Measurements from ENCODE around the gene POLR2L. TPM values are rescaled to one million over a fixed set of nuclear protein-coding genes. Genes with fewer than 3 reads are reported as not detected.

The POLR2L gene
- total RNA-seq, 1 experiment from 2014 or later, result 117 TPM

DNA sequence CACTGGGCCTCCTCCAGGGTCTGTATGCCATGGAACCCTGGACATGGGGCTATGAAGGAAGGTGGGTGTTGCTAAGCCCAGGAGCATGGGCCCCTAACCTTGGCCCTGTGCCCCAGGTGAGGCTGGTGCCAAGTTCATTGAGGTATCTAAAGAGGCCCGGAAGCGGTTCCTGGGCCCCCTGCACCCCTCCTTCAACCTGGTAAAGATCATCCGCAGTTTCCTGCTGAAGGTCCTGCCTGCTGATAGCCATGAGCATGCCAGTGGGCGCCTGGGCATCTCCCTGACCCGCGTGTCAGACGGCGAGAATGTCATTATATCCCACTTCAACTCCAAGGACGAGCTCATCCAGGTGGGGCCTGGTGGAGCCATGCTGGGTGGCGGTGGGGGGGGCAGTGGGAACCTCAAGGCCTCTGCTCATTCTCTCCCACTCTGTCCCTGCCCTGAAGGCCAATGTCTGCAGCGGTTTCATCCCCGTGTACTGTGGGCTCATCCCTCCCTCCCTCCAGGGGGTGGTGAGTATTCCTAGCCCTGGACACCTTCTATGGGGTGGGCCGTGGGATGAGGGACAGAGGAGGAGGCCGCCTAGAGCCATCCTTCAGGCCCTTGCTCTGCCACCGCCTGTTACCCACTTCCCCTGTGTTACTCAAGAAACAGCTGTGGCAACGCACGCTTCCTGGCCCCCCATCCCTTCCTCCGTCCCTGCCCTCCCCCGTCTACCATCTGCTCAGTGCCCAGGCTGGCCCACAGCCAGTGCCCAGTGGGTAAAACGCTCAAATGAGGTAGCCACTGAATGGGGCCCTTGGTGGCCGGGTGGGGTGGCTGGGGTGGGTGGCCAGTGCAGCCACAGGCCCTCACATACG lies 20.6 kb downstream of the POLR2L start:
- ChIA-PET POLR2A (ENCODE audit: low non-redundant PET) (no interaction called here), CTCF (no interaction called here)
- intact Hi-C loops (cut with micrococcal nuclease; ENCODE audit: unreplicated experiment), result no loop called here
- TF ChIP-seq, protein P1, sequence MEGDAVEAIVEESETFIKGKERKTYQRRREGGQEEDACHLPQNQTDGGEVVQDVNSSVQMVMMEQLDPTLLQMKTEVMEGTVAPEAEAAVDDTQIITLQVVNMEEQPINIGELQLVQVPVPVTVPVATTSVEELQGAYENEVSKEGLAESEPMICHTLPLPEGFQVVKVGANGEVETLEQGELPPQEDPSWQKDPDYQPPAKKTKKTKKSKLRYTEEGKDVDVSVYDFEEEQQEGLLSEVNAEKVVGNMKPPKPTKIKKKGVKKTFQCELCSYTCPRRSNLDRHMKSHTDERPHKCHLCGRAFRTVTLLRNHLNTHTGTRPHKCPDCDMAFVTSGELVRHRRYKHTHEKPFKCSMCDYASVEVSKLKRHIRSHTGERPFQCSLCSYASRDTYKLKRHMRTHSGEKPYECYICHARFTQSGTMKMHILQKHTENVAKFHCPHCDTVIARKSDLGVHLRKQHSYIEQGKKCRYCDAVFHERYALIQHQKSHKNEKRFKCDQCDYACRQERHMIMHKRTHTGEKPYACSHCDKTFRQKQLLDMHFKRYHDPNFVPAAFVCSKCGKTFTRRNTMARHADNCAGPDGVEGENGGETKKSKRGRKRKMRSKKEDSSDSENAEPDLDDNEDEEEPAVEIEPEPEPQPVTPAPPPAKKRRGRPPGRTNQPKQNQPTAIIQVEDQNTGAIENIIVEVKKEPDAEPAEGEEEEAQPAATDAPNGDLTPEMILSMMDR (conservative IDR thresholded peaks at IDR 0.05; ENCODE audit: low read depth, low read length), result no peak
- TF ChIP-seq EZH2 (IDR thresholded peaks at IDR 0.05; ENCODE audit: borderline replicate concordance, low read depth, low read length, poor library complexity, severe bottlenecking), result no peak
- Histone ChIP-seq H3K36me3 (ENCODE audit: insufficient read depth, low read length, poor library complexity, severe bottlenecking) (peaks cover 4% of the 10 kb centered on the region), H3K27me3 (replicated peaks; ENCODE audit: insufficient read depth, low read depth, low read length, poor library complexity) (no peaks in the 10 kb centered on the region), H3K4me3 (ENCODE audit: low read depth, low read length, poor library complexity, severe bottlenecking) (no peak overlapping the region), H3K9me3 (ENCODE audit: low read depth, low read length, poor library complexity, severe bottlenecking) (no peaks in the 10 kb centered on the region), H3K4me1 (ENCODE audit: insufficient read depth, low read length, poor library complexity, severe bottlenecking) (peaks cover 6% of the 10 kb centered on the region), H3K27ac (ENCODE audit: low read depth, low read length, poor library complexity, severe bottlenecking) (no peak overlapping the region)
- BruUV-seq (replicated peaks), result no TSS peak
- no peak for DNase-seq (ENCODE audit: low spot score)

DNA sequence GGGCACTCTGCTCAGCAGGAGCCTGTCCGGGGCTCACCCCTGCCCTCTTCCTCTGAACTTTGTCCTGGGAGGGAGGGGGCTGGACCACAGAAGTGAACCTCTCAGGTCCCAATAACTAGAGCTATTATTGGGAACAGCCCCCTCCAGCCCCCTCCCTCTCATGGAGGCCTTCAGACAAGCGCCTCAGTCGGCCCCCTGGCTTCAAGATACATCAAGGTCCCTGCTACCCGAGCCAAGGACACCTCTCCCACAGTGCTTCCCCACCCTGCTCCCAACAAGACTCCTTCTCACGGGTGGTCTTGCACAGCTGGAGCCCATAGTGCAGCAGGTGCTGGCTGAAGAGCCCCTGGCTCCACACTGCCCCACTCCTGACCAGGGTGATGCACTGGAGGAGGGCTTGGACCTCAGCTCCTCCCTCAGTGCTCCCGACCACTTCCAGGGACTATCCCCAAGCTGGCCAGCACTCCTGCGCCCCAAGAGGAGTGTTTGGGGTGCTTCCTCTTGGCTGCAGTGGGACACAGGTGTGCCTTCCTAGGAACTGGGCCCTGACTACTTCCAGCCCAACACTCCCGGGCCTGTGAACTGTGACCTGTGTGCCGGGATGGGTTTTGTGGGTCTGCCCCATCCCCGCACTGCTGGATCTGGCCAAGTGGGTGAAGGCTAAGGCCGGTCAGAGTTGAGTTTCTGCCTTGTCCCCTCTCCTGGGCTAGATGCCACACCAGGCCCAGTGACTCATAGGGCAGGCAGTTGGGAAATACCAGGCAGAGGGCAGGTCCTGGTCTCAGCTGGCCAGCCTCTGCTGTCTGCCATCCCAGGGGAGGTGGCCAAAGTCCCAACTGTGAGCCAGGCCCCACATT lies 21.4 kb downstream of the POLR2L start:
- intact Hi-C loops (cut with micrococcal nuclease; ENCODE audit: unreplicated experiment), result no loop called here
- no peak for TF ChIP-seq EZH2 (IDR thresholded peaks at IDR 0.05; ENCODE audit: borderline replicate concordance, low read depth, low read length, poor library complexity, severe bottlenecking)
- TF ChIP-seq, protein P1 (conservative IDR thresholded peaks at IDR 0.05; ENCODE audit: low read depth, low read length), result no peak
- Histone ChIP-seq H3K36me3 (ENCODE audit: insufficient read depth, low read length, poor library complexity, severe bottlenecking) (peaks cover 4% of the 10 kb centered on the region), H3K27me3 (replicated peaks; ENCODE audit: insufficient read depth, low read depth, low read length, poor library complexity) (no peaks in the 10 kb centered on the region), H3K9me3 (ENCODE audit: low read depth, low read length, poor library complexity, severe bottlenecking) (no peaks in the 10 kb centered on the region), H3K27ac (ENCODE audit: low read depth, low read length, poor library complexity, severe bottlenecking) (no peak overlapping the region), H3K4me1 (ENCODE audit: insufficient read depth, low read length, poor library complexity, severe bottlenecking) (peaks cover 6% of the 10 kb centered on the region), H3K4me3 (ENCODE audit: low read depth, low read length, poor library complexity, severe bottlenecking) (peak overlapping the region; percentile 82)
- POLR2A ChIA-PET (ENCODE audit: low non-redundant PET), result no interaction called here
- no peak for DNase-seq (ENCODE audit: low spot score)
- no TSS peak for BruUV-seq (replicated peaks)
- CTCF ChIA-PET, result no interaction called here

DNA sequence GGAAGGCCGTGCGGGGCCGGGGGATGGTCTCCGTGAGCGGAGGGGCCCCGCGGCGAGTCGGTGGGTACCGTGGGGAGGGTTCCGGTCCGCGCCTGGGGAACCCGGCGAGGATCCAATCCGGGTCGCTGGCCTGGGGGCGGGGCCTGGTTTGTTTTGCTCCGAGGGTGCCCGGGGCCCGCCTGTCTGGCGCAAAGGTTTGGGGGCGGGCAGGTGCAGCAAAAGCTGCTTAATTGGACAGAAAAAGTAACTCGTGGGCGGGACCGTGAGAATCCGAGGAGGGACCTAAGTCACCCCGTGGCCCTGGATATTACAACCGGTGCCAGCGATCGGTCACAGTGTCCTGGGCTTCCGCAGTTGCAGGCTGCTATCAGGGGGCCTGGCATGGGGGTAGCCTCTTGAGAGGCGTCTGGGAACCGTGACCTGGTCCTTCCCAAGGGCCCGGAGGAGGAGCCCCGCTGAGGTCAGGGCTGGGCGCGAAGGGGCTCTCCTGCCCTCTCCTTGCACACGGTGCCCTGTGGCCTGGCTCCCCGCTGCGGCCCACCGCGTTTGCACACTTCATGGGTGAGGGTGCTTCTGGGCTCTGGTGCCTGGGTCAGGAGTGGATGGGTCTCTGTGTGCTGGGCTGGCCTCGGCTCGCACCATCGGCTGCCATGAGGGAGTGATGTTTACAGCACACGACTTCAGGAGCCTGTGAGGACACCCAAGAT lies 22.2 kb downstream of the POLR2L start:
- peak overlapping the region; percentile 82 for H3K4me3 ChIP-seq (ENCODE audit: low read depth, low read length, poor library complexity, severe bottlenecking)
- ChIA-PET POLR2A (ENCODE audit: low non-redundant PET) (interaction anchor here (0.7 kb wide), 1 partner anchor 464 kb away, joined by 3 read pairs; no protein-coding TSS in a partner anchor), CTCF (no interaction called here)
- H3K4me1 ChIP-seq (ENCODE audit: insufficient read depth, low read length, poor library complexity, severe bottlenecking), result peaks cover 6% of the 10 kb centered on the region
- H3K27ac ChIP-seq (ENCODE audit: low read depth, low read length, poor library complexity, severe bottlenecking), result peak overlapping the region; percentile 87
- H3K27me3 ChIP-seq (replicated peaks; ENCODE audit: insufficient read depth, low read depth, low read length, poor library complexity), result no peaks in the 10 kb centered on the region
- DNase-seq (ENCODE audit: low spot score), result peak; percentile 76
- TF ChIP-seq, protein P1 (conservative IDR thresholded peaks at IDR 0.05; ENCODE audit: low read depth, low read length), result no peak
- TF ChIP-seq EZH2 (IDR thresholded peaks at IDR 0.05; ENCODE audit: borderline replicate concordance, low read depth, low read length, poor library complexity, severe bottlenecking), result no peak
- BruUV-seq (replicated peaks), result TSS peak; percentile 44
- H3K9me3 ChIP-seq (ENCODE audit: low read depth, low read length, poor library complexity, severe bottlenecking), result no peaks in the 10 kb centered on the region
- intact Hi-C loops (cut with micrococcal nuclease; ENCODE audit: unreplicated experiment), result no loop called here
- peaks cover 3% of the 10 kb centered on the region for H3K36me3 ChIP-seq (ENCODE audit: insufficient read depth, low read length, poor library complexity, severe bottlenecking)

Measured in A673 (cell line).